Peyer's patch (tissue), 4 donors: ENCODE data around the gene CCDC3.

Experiments used
- POLR2A ChIP-seq, 2 donors: fragments of 450-650 bp; IDR thresholded peaks; one replicate each; pipeline ENCODE4 v1.5.1; 2017; ENCODE audit warnings: antibody characterized with exemption in 2 of 2, mild to moderate bottlenecking in 2 of 2, moderate library complexity in 2 of 2
- TF ChIP-seq, protein P1 (sequence below), 6 experiments: fragments of 450-650 bp in 4 of 6; fragments of 200-600 bp in 2 of 6; sonication (generic) in 1 of 6; IDR thresholded peaks; one replicate each; pipeline ENCODE4 v1.5.1; 2017 to 2019; ENCODE audit warnings: antibody characterized with exemption in 6 of 6, mild to moderate bottlenecking in 3 of 6, moderate library complexity in 1 of 6

DNA sequence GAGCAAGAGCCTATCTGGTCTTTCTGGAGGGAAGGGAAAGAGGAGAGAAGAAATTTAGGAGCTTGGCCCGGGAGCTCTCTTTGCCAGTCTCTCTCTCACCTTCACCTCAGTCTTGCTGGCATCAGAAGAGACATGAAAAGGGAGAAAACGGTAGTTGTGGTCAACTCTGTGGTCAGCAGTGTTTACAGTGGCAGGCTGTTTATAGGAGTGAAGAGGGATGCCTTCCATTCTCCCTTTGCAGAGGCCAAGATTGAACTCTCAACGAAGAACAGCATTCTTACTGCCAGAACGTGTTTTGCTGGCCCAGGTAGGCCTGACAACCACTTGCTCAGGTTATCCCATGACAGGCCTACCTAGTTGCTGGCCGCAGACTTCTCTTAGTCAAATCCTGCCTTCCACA is 133.3 kb downstream of the CCDC3 start:
- TF ChIP-seq, protein P1, sequence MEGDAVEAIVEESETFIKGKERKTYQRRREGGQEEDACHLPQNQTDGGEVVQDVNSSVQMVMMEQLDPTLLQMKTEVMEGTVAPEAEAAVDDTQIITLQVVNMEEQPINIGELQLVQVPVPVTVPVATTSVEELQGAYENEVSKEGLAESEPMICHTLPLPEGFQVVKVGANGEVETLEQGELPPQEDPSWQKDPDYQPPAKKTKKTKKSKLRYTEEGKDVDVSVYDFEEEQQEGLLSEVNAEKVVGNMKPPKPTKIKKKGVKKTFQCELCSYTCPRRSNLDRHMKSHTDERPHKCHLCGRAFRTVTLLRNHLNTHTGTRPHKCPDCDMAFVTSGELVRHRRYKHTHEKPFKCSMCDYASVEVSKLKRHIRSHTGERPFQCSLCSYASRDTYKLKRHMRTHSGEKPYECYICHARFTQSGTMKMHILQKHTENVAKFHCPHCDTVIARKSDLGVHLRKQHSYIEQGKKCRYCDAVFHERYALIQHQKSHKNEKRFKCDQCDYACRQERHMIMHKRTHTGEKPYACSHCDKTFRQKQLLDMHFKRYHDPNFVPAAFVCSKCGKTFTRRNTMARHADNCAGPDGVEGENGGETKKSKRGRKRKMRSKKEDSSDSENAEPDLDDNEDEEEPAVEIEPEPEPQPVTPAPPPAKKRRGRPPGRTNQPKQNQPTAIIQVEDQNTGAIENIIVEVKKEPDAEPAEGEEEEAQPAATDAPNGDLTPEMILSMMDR (IDR thresholded peaks at IDR 0.05): no peak
- TF ChIP-seq POLR2A (IDR thresholded peaks at IDR 0.05): no peak
